Fibroblast of skin of left biceps (primary cell): Measurements from ENCODE around the gene GGCT.
"Not testable (repeated sequence)": the region's sequence is repeated elsewhere in the genome, so short reads cannot be mapped to it uniquely, and the experiment has no call there.

ENCODE experiments used
- DNase-seq, 2 experiments: peaks; one replicate each; pipeline ENCODE4 v3.0.0-alpha.2; 2013; ENCODE audit warnings: low read depth in 2 of 2

The GGCT gene

GRCh38 chr7:30515761-30516160, 11.1 kb upstream of the GGCT start:
- DNase-seq = no peak

- DNase-seq = no peak
Measured at GRCh38 chr7:30514776-30515175, 10.1 kb upstream of the GGCT start.

- DNase-seq = no peak
Measured at GRCh38 chr7:30514177-30514576, 9.5 kb upstream of the GGCT start.

GRCh38 chr7:30513762-30514161, 9.1 kb upstream of the GGCT start:
- DNase-seq = no peak

- no peak for DNase-seq
Measured at GRCh38 chr7:30511973-30512662, 7.5 kb upstream of the GGCT start.

GRCh38 chr7:30511494-30511893, 6.9 kb upstream of the GGCT start:
- DNase-seq = no peak

GRCh38 chr7:30510124-30511075, 5.8 kb upstream of the GGCT start:
- no peak for DNase-seq

- DNase-seq = not testable (repeated sequence)
Measured at GRCh38 chr7:30509171-30509857, 4.7 kb upstream of the GGCT start.

- not testable (repeated sequence) for DNase-seq
Measured at GRCh38 chr7:30507346-30507900, 2.8 kb upstream of the GGCT start.

- no peak for DNase-seq
Measured at GRCh38 chr7:30505174-30505697, 607 bp upstream of the GGCT start.

- no peak for DNase-seq
Measured at GRCh38 chr7:30503274-30504212, 1.1 kb downstream of the GGCT start.

GRCh38 chr7:30502470-30503251, 2.0 kb downstream of the GGCT start:
- DNase-seq = no peak

- no peak for DNase-seq
Measured at GRCh38 chr7:30501264-30501663, 3.4 kb downstream of the GGCT start.

- DNase-seq = no peak
Measured at GRCh38 chr7:30493228-30493627, 11.4 kb downstream of the GGCT start.

- no peak for DNase-seq
Measured at GRCh38 chr7:30491417-30491816, 13.2 kb downstream of the GGCT start.

- DNase-seq = no peak
Measured at GRCh38 chr7:30487371-30487770, 17.3 kb downstream of the GGCT start.

GRCh38 chr7:30485667-30486066, 19.0 kb downstream of the GGCT start:
- DNase-seq = no peak

GRCh38 chr7:30481416-30481815, 23.2 kb downstream of the GGCT start:
- DNase-seq = not testable (repeated sequence)

GRCh38 chr7:30479202-30480120, 25.2 kb downstream of the GGCT start:
- DNase-seq = no peak
